NOMO-1 treated with dmso at 0.1 percent for 144 hours (cell line): ENCODE measurements around the gene RIPK3.
"Not testable (repeated sequence)": the region's sequence is repeated elsewhere in the genome, so short reads cannot be mapped to it uniquely, and the experiment has no call there.

Source experiments
- DNase-seq: peaks from one replicate; lab custom pipeline; 2025; ENCODE audit not compliant: unreplicated experiment; lab: John Stamatoyannopoulos, UW

RIPK3 gene

GRCh38 chr14:24348186-24348585 is 8.4 kb upstream of the RIPK3 start:
- DNase-seq, result no peak

- DNase-seq, result no peak
Observed at GRCh38 chr14:24347134-24347533, 7.3 kb upstream of the RIPK3 start.

- no peak for DNase-seq
Observed at GRCh38 chr14:24343795-24344660, 4.2 kb upstream of the RIPK3 start.

GRCh38 chr14:24342889-24343288 is 3.1 kb upstream of the RIPK3 start:
- no peak for DNase-seq

- no peak for DNase-seq
Observed at GRCh38 chr14:24340606-24341005, 815 bp upstream of the RIPK3 start.

- no peak for DNase-seq
Observed at GRCh38 chr14:24338843-24339242, 948 bp downstream of the RIPK3 start.

GRCh38 chr14:24337824-24338175 is 2.0 kb downstream of the RIPK3 start:
- DNase-seq, result no peak

- no peak for DNase-seq
Observed at GRCh38 chr14:24337144-24337823, 2.5 kb downstream of the RIPK3 start.

GRCh38 chr14:24335461-24336171 is 4.2 kb downstream of the RIPK3 start:
- DNase-seq, result peak; percentile 50

GRCh38 chr14:24334431-24335291 is 5.1 kb downstream of the RIPK3 start, which contains the start of gene ADCY4:
TSS of gene ADCY4 (minus strand) at chr14:24335071. CDS start at chr14:24334652, 419 bp downstream.
- no peak for DNase-seq

GRCh38 chr14:24332268-24332993 is 7.4 kb downstream of the RIPK3 start:
- DNase-seq, result peak; percentile 38

- DNase-seq, result no peak
Observed at GRCh38 chr14:24331731-24332267, 8.0 kb downstream of the RIPK3 start.

GRCh38 chr14:24330973-24331674 is 8.7 kb downstream of the RIPK3 start:
- DNase-seq, result no peak

- DNase-seq, result peak; percentile 16
Observed at GRCh38 chr14:24329736-24330135, 10.1 kb downstream of the RIPK3 start.

GRCh38 chr14:24329073-24329663 is 10.6 kb downstream of the RIPK3 start:
- no peak for DNase-seq

GRCh38 chr14:24327914-24328313 is 11.9 kb downstream of the RIPK3 start:
- not testable (repeated sequence) for DNase-seq

GRCh38 chr14:24327303-24327702 is 12.5 kb downstream of the RIPK3 start:
- peak; percentile 46 for DNase-seq

- no peak for DNase-seq
Observed at GRCh38 chr14:24325963-24326362, 13.8 kb downstream of the RIPK3 start.

GRCh38 chr14:24325041-24325530 is 14.7 kb downstream of the RIPK3 start:
- DNase-seq, result no peak
